GM12878 (cell line): ENCODE measurements around the gene ZFR. TPM values are rescaled to one million over a fixed set of nuclear protein-coding genes. Genes with fewer than 3 reads are reported as not detected.
"Not testable (repeated sequence)": the region's sequence is repeated elsewhere in the genome, so short reads cannot be mapped to it uniquely, and the experiment has no call there.

ENCODE experiments used
- ATAC-seq: fragments of 200-7000 bp; cut with Tn5 transposase; 3 replicates; pipeline ENCODE4 v1.9.1; 2020; ENCODE audit warnings: mild to moderate bottlenecking, moderate library complexity
- BruUV-seq: library from RNA; stranded (reverse); fragments of 400-500 nt; replicated peaks from 2 replicates; lab custom pipeline; 2021; lab: Mats Ljungman, UMichigan
- CTCF ChIA-PET: fragments of 300-600 bp; sonication (Branson Sonifier 250); formaldehyde crosslinking; extraction: SDS; loops from one replicate; lab custom pipeline; 2021; ENCODE audit warnings: inconsistent platforms; lab: Yijun Ruan, JAX
- POLR2A ChIA-PET: fragments of 350-600 bp; formaldehyde crosslinking; extraction: SDS; loops from one replicate; lab custom pipeline; 2021; ENCODE audit warnings: inconsistent platforms; lab: Charles Lee
- RAD21 ChIA-PET: fragments of 300-600 bp; sonication (Branson Sonifier 250); formaldehyde crosslinking; loops from one replicate; lab custom pipeline; 2023; ENCODE audit warnings: antibody characterized with exemption; ENCODE audit not compliant: unreplicated experiment; lab: Charles Lee
- SMC1A ChIA-PET: fragments of 300-600 bp; sonication (Branson Sonifier 250); formaldehyde crosslinking; loops from one replicate; lab custom pipeline; 2023; ENCODE audit not compliant: unreplicated experiment, uncharacterized antibody; lab: Charles Lee
- DNase-seq: peaks from one replicate; pipeline ENCODE4 v3.0.0-alpha.2; 2011; ENCODE audit warnings: low read depth, low spot score
- FAIRE-seq: peaks from 3 replicates; lab custom pipeline; 2011; peaks lifted over from hg19 to GRCh38; lab: Jason Lieb, UNC
- H2AFZ ChIP-seq: 2 replicates; pipeline ENCODE4 v1.6.0; 2011; ENCODE audit warnings: low read depth, low read length, control low read depth; ENCODE audit not compliant: control insufficient read depth
- H3K27ac ChIP-seq: 2 replicates; pipeline ENCODE4 v1.5.1; 2011; ENCODE audit warnings: control low read depth; ENCODE audit not compliant: control insufficient read depth, insufficient read depth
- H3K27me3 ChIP-seq, 2 experiments: replicated peaks in 1 of 2; 2 replicates each; pipeline versions ENCODE4 v1.6.0 to v1.6.1; 2011; ENCODE audit warnings: low read length in 1 of 2; ENCODE audit not compliant: control insufficient read depth in 2 of 2, insufficient read depth in 2 of 2
- H3K36me3 ChIP-seq, 2 experiments: 2 replicates each; pipeline ENCODE4 v1.5.1; 2011; ENCODE audit warnings: low read length in 1 of 2; ENCODE audit not compliant: control insufficient read depth in 2 of 2, insufficient read depth in 2 of 2
- H3K4me1 ChIP-seq: 2 replicates; pipeline ENCODE4 v1.6.1; 2011; ENCODE audit warnings: mild to moderate bottlenecking, low read length, moderate library complexity, mixed read lengths; ENCODE audit not compliant: control insufficient read depth, insufficient read depth
- H3K4me2 ChIP-seq: 2 replicates; pipeline ENCODE4 v1.6.0; 2011; ENCODE audit warnings: control low read depth; ENCODE audit not compliant: control insufficient read depth, insufficient read depth
- H3K4me3 ChIP-seq: fragments of 200-600 bp; sonication (generic); 2 replicates; pipeline ENCODE4 v1.5.1; 2016
- H3K79me2 ChIP-seq: 2 replicates; pipeline ENCODE4 v1.6.0; 2011; ENCODE audit warnings: low read length; ENCODE audit not compliant: control insufficient read depth, insufficient read depth
- H3K9ac ChIP-seq: 2 replicates; pipeline ENCODE4 v1.8.0; 2011; ENCODE audit warnings: low read length, control low read depth, mixed read lengths; ENCODE audit not compliant: control insufficient read depth, insufficient read depth
- H3K9me3 ChIP-seq: replicated peaks from 3 replicates; pipeline ENCODE4 v1.5.1; 2011; ENCODE audit warnings: mild to moderate bottlenecking, low read length; ENCODE audit not compliant: control insufficient read depth, insufficient read depth
- H4K20me1 ChIP-seq: 2 replicates; pipeline ENCODE4 v1.6.0; 2011; ENCODE audit not compliant: control insufficient read depth, insufficient read depth
- CBFB ChIP-seq: IDR thresholded peaks from 2 replicates; pipeline ENCODE4 v1.6.1; 2016; ENCODE audit warnings: antibody characterized with exemption, low read depth
- CEBPB ChIP-seq, 2 experiments: fragments of 150-350 bp in 1 of 2; IDR thresholded peaks; 2 replicates each; pipeline ENCODE4 v1.6.1; 2012 to 2014; ENCODE audit warnings: low read depth in 2 of 2, low read length in 2 of 2, borderline replicate concordance in 1 of 2, inconsistent platforms in 1 of 2
- E2F4 ChIP-seq: IDR thresholded peaks from 2 replicates; pipeline ENCODE4 v1.6.1; 2012; ENCODE audit warnings: low read depth, low read length, improper control_type of control experiment
- EED ChIP-seq: sonication (generic); IDR thresholded peaks from 2 replicates; pipeline ENCODE4 v1.6.1; 2016; ENCODE audit warnings: antibody characterized with exemption, low read depth
- ESRRA ChIP-seq: IDR thresholded peaks from 2 replicates; pipeline ENCODE4 v1.6.1; 2012; ENCODE audit warnings: mild to moderate bottlenecking, low read length, improper control_type of control experiment
- IKZF2 ChIP-seq, 2 experiments: fragments of 450-650 bp; IDR thresholded peaks; 2 replicates each; pipeline ENCODE4 v1.6.1; 2017; ENCODE audit warnings: mild to moderate bottlenecking in 2 of 2, moderate library complexity in 2 of 2
- JUNB ChIP-seq: IDR thresholded peaks from 2 replicates; pipeline ENCODE4 v1.6.1; 2016; ENCODE audit warnings: antibody characterized with exemption, mild to moderate bottlenecking
- NBN ChIP-seq: fragments of 450-650 bp; IDR thresholded peaks from 2 replicates; pipeline ENCODE4 v1.6.1; 2016
- POLR2A ChIP-seq: IDR thresholded peaks from 2 replicates; pipeline ENCODE4 v1.6.1; 2011; ENCODE audit warnings: low read depth, mild to moderate bottlenecking, low read length
- SIX5 ChIP-seq: IDR thresholded peaks from 2 replicates; pipeline ENCODE4 v1.6.1; 2011; ENCODE audit warnings: mild to moderate bottlenecking, low read depth, low read length, moderate library complexity; ENCODE audit not compliant: severe bottlenecking
- SKIL ChIP-seq: fragments of 450-650 bp; IDR thresholded peaks from 2 replicates; pipeline ENCODE4 v1.6.1; 2017; ENCODE audit warnings: mild to moderate bottlenecking, low read depth, inconsistent platforms; ENCODE audit not compliant: poor library complexity, severe bottlenecking
- SUZ12 ChIP-seq: fragments of 200-600 bp; sonication (generic); IDR thresholded peaks from one replicate; pipeline ENCODE4 v1.6.1; 2018; ENCODE audit warnings: antibody characterized with exemption, mild to moderate bottlenecking; ENCODE audit not compliant: unreplicated experiment
- TCF3 ChIP-seq: IDR thresholded peaks from 2 replicates; pipeline ENCODE4 v1.6.1; 2012; ENCODE audit warnings: low read depth, mild to moderate bottlenecking, low read length, borderline replicate concordance; ENCODE audit not compliant: insufficient read depth
- WGBS: methylation state at CpG from one replicate; pipeline ENCODE4 v1.1.6; 2016; ENCODE audit warnings: low lambda C conversion rate; ENCODE audit not compliant: insufficient replicate concordance, insufficient coverage; ENCODE audit errors: missing lambda C conversion rate; 5-methylcytosine and 5-hydroxymethylcytosine counted together
- in situ Hi-C: fragments of 300-500 bp; cut with MboI; formaldehyde crosslinking; loops from 9 replicates; pipeline ENCODE4 v1.14.3; 2018; ENCODE audit warnings: mixed read lengths
- intact Hi-C: fragments of 100-400 bp; cut with micrococcal nuclease; formaldehyde crosslinking; loops from one replicate; pipeline ENCODE4 v1.14.2; 2022; ENCODE audit not compliant: unreplicated experiment
- polyA plus RNA-seq, 11 experiments: library from polyadenylated mRNA; depleted of rRNA in 4 of 11; unstranded in 6 of 11; stranded (reverse) in 5 of 11; fragments of >200 nt; fragmentation: Nextera tagmentation in 4 of 11; fragmentation: Illumina TruSeq in 1 of 11; extraction: Ambion mirVana in 4 of 11; extraction: Trizol in 1 of 11; gene quantifications; 1 replicate in 1 of 11; 2 replicates in 10 of 11; pipeline versions ENCODE4 v1.2.1 to v1.2.3, GENCODE V29; 2011 to 2016; ENCODE audit warnings: inconsistent platforms in 2 of 11, missing spikeins in 2 of 11, low read depth in 1 of 11
- total RNA-seq, 4 experiments: library from RNA; depleted of rRNA in 3 of 4; stranded (reverse); fragments of >200 nt in 3 of 4; fragmentation: Illumina TruSeq in 1 of 4; extraction: Trizol in 1 of 4; gene quantifications; 2 replicates each; pipeline versions ENCODE4 v1.2.1 to v1.2.3, GENCODE V29; 2013 to 2021

Gene ZFR
- total and polyA plus RNA-seq, 10 of the 15 experiments (the other 5 are each of a cell fraction or from before 2014, with no cell fraction given) = 33.7 to 90.6 (median 72.9) TPM

- no peak for TF ChIP-seq NBN
- TF ChIP-seq TCF3 = no peak
- TF ChIP-seq POLR2A = no peak
- no peak for TF ChIP-seq IKZF2 (IDR thresholded peaks at IDR 0.05)
- TF ChIP-seq JUNB = no peak
- TF ChIP-seq EED = no peak
- TF ChIP-seq E2F4 = no peak
- no peak for TF ChIP-seq CEBPB (IDR thresholded peaks at IDR 0.05; ENCODE audit: borderline replicate concordance in 1 of 2, low read depth in 2 of 2, low read length in 2 of 2)
- TF ChIP-seq SIX5 = no peak
- no peak for TF ChIP-seq SKIL
- no peak for TF ChIP-seq SUZ12
- TF ChIP-seq CBFB = no peak
- no peak for TF ChIP-seq ESRRA
These were observed 75.5 kb downstream of the ZFR start (continued) for GRCh38 chr5:32369032-32369431.

GRCh38 chr5:32367271-32367670 is 77.3 kb downstream of the ZFR start:
- H3K27ac ChIP-seq, H3K4me2 ChIP-seq, H3K9ac ChIP-seq, FAIRE-seq, H3K79me2 ChIP-seq, BruUV-seq, H3K27me3 ChIP-seq, intact Hi-C loops, H4K20me1 ChIP-seq, ATAC-seq, H3K4me3 ChIP-seq, in situ Hi-C loops, H3K4me1 ChIP-seq, H3K9me3 ChIP-seq, H2AFZ ChIP-seq, POLR2A ChIA-PET, DNase-seq: not testable (repeated sequence)
- peaks cover 1 to 13% of the 10 kb centered on the region in 2 experiments for H3K36me3 ChIP-seq
- SMC1A ChIA-PET = interaction anchor here (0.6 to 1.7 kb wide), 5 partner anchors 19 to 135 kb away, joined by 3 to 7 read pairs (median 4); no protein-coding TSS in a partner anchor
- CTCF ChIA-PET = interaction anchor here (0.8 to 2.3 kb wide), 5 partner anchors 37 to 136 kb away, joined by 3 to 11 read pairs (median 3); no protein-coding TSS in a partner anchor
- WGBS = 80% methylated on average over 6 of the region's 6 CpGs
- RAD21 ChIA-PET = interaction anchor here (0.8 kb wide), 1 partner anchor 20 kb away, joined by 3 read pairs; no protein-coding TSS in a partner anchor
